H9 (cell line): ENCODE results near the gene BCL6B. TPM values are rescaled to one million over a fixed set of nuclear protein-coding genes. Genes with fewer than 3 reads are reported as not detected.

Source experiments
- DNase-seq: peaks from one replicate; pipeline ENCODE4 v3.0.0-alpha.2; 2017
- H2AFZ ChIP-seq: one replicate; pipeline ENCODE4 v1.6.1; 2013; ENCODE audit warnings: mild to moderate bottlenecking, low read length, control low read depth, moderate library complexity
- H2AK5ac ChIP-seq: 2 replicates; pipeline ENCODE4 v1.6.1; 2013; ENCODE audit warnings: low read length, control low read depth, mixed read lengths; ENCODE audit not compliant: insufficient read length
- H2BK120ac ChIP-seq: one replicate; pipeline ENCODE4 v1.6.1; 2013; ENCODE audit warnings: low read depth, mild to moderate bottlenecking, low read length, control low read depth, inconsistent platforms; ENCODE audit not compliant: poor library complexity, severe bottlenecking
- H2BK12ac ChIP-seq: 2 replicates; pipeline ENCODE4 v1.6.1; 2013; ENCODE audit warnings: low read length, control low read depth, mixed read lengths, low read depth; ENCODE audit not compliant: insufficient read length
- H2BK15ac ChIP-seq: 2 replicates; pipeline ENCODE4 v1.6.1; 2013; ENCODE audit warnings: low read depth, low read length, control low read depth
- H2BK20ac ChIP-seq: one replicate; pipeline ENCODE4 v1.6.1; 2013; ENCODE audit warnings: low read depth, mild to moderate bottlenecking, low read length, control low read depth, inconsistent platforms; ENCODE audit not compliant: poor library complexity, severe bottlenecking
- H2BK5ac ChIP-seq: 2 replicates; pipeline ENCODE4 v1.6.1; 2013; ENCODE audit warnings: low read length, control low read depth, mixed read lengths; ENCODE audit not compliant: insufficient read length
- H3K14ac ChIP-seq: 2 replicates; pipeline ENCODE4 v1.6.1; 2013; ENCODE audit warnings: low read length, control low read depth; ENCODE audit not compliant: insufficient read depth
- H3K18ac ChIP-seq: 2 replicates; pipeline ENCODE4 v1.6.1; 2013; ENCODE audit warnings: low read depth, mild to moderate bottlenecking, mixed read lengths, low read length, control low read depth; ENCODE audit not compliant: insufficient read length
- H3K23ac ChIP-seq: 2 replicates; pipeline ENCODE4 v1.6.1; 2013; ENCODE audit warnings: low read length, control low read depth, mixed read lengths, low read depth; ENCODE audit not compliant: insufficient read length
- H3K23me2 ChIP-seq: 2 replicates; pipeline ENCODE4 v1.6.1; 2013; ENCODE audit warnings: low read depth, mild to moderate bottlenecking, mixed read lengths, low read length, control low read depth; ENCODE audit not compliant: insufficient read length, poor library complexity, severe bottlenecking
- H3K27ac ChIP-seq: 2 replicates; pipeline ENCODE4 v1.5.1; 2013; ENCODE audit warnings: low read length, control low read depth, mixed read lengths, low read depth; ENCODE audit not compliant: insufficient read length
- H3K27me3 ChIP-seq: 2 replicates; pipeline ENCODE4 v1.6.1; 2013; ENCODE audit warnings: low read length, control low read depth, inconsistent platforms; ENCODE audit not compliant: insufficient read depth
- H3K4ac ChIP-seq: 2 replicates; pipeline ENCODE4 v1.6.1; 2013; ENCODE audit warnings: low read depth, mild to moderate bottlenecking, control low read depth, inconsistent platforms, low read length, moderate library complexity
- H3K4me1 ChIP-seq: 2 replicates; pipeline ENCODE4 v1.6.1; 2013; ENCODE audit warnings: low read length, control low read depth, inconsistent platforms; ENCODE audit not compliant: insufficient read depth
- H3K4me2 ChIP-seq: 2 replicates; pipeline ENCODE4 v1.6.1; 2013; ENCODE audit warnings: low read length, control low read depth, mixed read lengths; ENCODE audit not compliant: insufficient read length, insufficient read depth
- H3K56ac ChIP-seq: 2 replicates; pipeline ENCODE4 v1.6.1; 2013; ENCODE audit warnings: low read depth, mild to moderate bottlenecking, mixed read lengths, low read length, control low read depth; ENCODE audit not compliant: insufficient read length
- H3K79me1 ChIP-seq: 2 replicates; pipeline ENCODE4 v1.6.1; 2013; ENCODE audit warnings: low read depth, mild to moderate bottlenecking, moderate library complexity, low read length, control low read depth, inconsistent platforms; ENCODE audit not compliant: insufficient read depth, poor library complexity, severe bottlenecking
- H3K79me2 ChIP-seq: 2 replicates; pipeline ENCODE4 v1.6.1; 2013; ENCODE audit warnings: low read length, control low read depth, inconsistent platforms; ENCODE audit not compliant: insufficient read depth
- H3K9ac ChIP-seq: 2 replicates; pipeline ENCODE4 v1.6.1; 2013; ENCODE audit warnings: low read length, control low read depth, mixed read lengths; ENCODE audit not compliant: insufficient read length; ENCODE audit errors: extremely low read depth
- H3K9me3 ChIP-seq: one replicate; pipeline ENCODE4 v1.6.1; 2013; ENCODE audit warnings: low read depth, low read length, inconsistent platforms; ENCODE audit not compliant: control insufficient read depth
- H3T11ph ChIP-seq: one replicate; pipeline ENCODE4 v1.6.1; 2013; ENCODE audit warnings: mild to moderate bottlenecking, low read length, control low read depth, inconsistent platforms
- H4K20me1 ChIP-seq: one replicate; pipeline ENCODE4 v1.6.1; 2013; ENCODE audit not compliant: control insufficient read depth, insufficient read length, insufficient read depth
- H4K5ac ChIP-seq: 2 replicates; pipeline ENCODE4 v1.6.1; 2013; ENCODE audit warnings: low read depth, mild to moderate bottlenecking, mixed read lengths, low read length, control low read depth; ENCODE audit not compliant: insufficient read length
- H4K8ac ChIP-seq: replicated peaks from 2 replicates; pipeline ENCODE4 v1.6.1; 2013; ENCODE audit warnings: low read length, control low read depth, mixed read lengths, low read depth; ENCODE audit not compliant: insufficient read length
- H4K91ac ChIP-seq: 2 replicates; pipeline ENCODE4 v1.6.1; 2013; ENCODE audit warnings: low read depth, mild to moderate bottlenecking, moderate library complexity, mixed read lengths, low read length, control low read depth; ENCODE audit not compliant: insufficient read length
- H3K27ac Mint-ChIP-seq, 3 experiments: 2 replicates in 2 of 3; 3 replicates in 1 of 3; pipeline ENCODE4 v1.8.0; 2020 to 2021; ENCODE audit warnings: mixed read lengths in 3 of 3, mild to moderate bottlenecking in 1 of 3, moderate library complexity in 1 of 3
- H3K27me3 Mint-ChIP-seq: 2 replicates; pipeline ENCODE4 v1.8.0; 2021; ENCODE audit warnings: low read depth, mild to moderate bottlenecking, moderate library complexity, mixed read lengths
- H3K36me3 Mint-ChIP-seq, 3 experiments: 2 replicates in 2 of 3; 3 replicates in 1 of 3; pipeline ENCODE4 v1.8.0; 2020 to 2021; ENCODE audit warnings: low read depth in 3 of 3, mixed read lengths in 3 of 3; ENCODE audit not compliant: insufficient read depth in 1 of 3
- H3K4me1 Mint-ChIP-seq, 2 experiments: 2 replicates each; pipeline ENCODE4 v1.8.0; 2020; ENCODE audit warnings: mixed read lengths in 2 of 2
- H3K4me3 Mint-ChIP-seq, 2 experiments: 2 replicates in 1 of 2; 3 replicates in 1 of 2; pipeline ENCODE4 v1.8.0; 2020 to 2021; ENCODE audit warnings: mild to moderate bottlenecking in 2 of 2, mixed read lengths in 2 of 2, moderate library complexity in 1 of 2
- H3K9me3 Mint-ChIP-seq, 2 experiments: 2 replicates in 1 of 2; 3 replicates in 1 of 2; pipeline ENCODE4 v1.8.0; 2020; ENCODE audit warnings: mild to moderate bottlenecking in 2 of 2, mixed read lengths in 2 of 2, moderate library complexity in 1 of 2
- WGBS: extraction: QIAGEN DNeasy Blood & Tissue Kit; methylation state at CpG from one replicate; pipeline ENCODE4 v1.1.7; 2013; ENCODE audit warnings: missing lambda C conversion rate, low lambda C conversion rate, mixed read lengths; ENCODE audit not compliant: insufficient read length; ENCODE audit errors: extremely low coverage; 5-methylcytosine and 5-hydroxymethylcytosine counted together
- total RNA-seq: library from RNA; stranded (reverse); gene quantifications from 2 replicates; pipeline ENCODE4 v1.2.1, GENCODE V29; 2021
- TF ChIP-seq, protein P1 (sequence below): fragments of 200-600 bp; sonication (generic); conservative IDR thresholded peaks from 3 replicates; pipeline ENCODE4 v1.8.0; 2021; ENCODE audit warnings: antibody characterized with exemption, mild to moderate bottlenecking

BCL6B gene
- total RNA-seq, 1 experiment from 2014 or later, result 3.3 TPM

DNA sequence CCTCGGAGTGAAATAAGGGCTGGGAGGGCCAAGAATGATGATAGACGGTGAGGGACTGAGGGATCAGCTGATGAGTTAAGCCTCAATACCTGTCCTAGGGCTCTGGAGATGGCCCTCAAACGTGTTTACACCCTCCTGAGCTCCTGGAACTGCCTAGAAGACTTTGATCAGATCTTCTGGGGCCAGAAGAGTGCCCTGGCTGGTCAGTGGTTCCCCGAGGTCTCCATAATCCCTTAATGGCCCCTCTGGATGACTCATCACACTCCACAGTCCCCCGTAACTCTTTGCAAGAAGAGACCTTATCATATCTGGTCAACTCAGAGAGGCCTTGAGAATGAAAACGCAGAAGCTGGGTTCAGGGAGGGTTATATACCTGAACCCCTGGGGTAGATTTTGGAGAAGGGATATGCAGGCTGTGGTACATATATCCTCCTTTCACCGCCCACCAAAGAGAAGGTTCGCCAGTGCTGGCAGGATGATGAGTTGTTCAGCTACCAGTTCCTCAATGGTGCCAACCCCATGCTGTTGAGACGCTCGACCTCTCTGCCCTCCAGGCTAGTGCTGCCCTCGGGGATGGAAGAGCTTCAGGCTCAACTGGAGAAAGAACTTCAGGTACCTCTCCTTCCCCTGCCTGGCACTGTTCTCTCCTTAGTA is 23.9 kb upstream of the BCL6B start:
- Histone ChIP-seq H2AFZ (no peak overlapping the region), H2AK5ac (no peak overlapping the region), H3K23me2 (peaks cover 8% of the 10 kb centered on the region), H3K9ac (no peak overlapping the region), H3K4me1 (no peaks in the 10 kb centered on the region), H3K27me3 (peaks cover 2% of the 10 kb centered on the region; the same call in 1 of the 2 replicates), H2BK120ac (no peak overlapping the region), H3K9me3 (no peaks in the 10 kb centered on the region), H3K14ac (no peak overlapping the region), H4K20me1 (no peaks in the 10 kb centered on the region), H3K27ac (no peak overlapping the region), H3K79me2 (no peaks in the 10 kb centered on the region), H3K18ac (no peak overlapping the region), H3T11ph (no peak overlapping the region), H3K79me1 (no peaks in the 10 kb centered on the region), H2BK20ac (no peak overlapping the region), H3K4ac (no peak overlapping the region), H2BK5ac (no peak overlapping the region), H2BK15ac (no peak overlapping the region), H4K5ac (no peak overlapping the region), H4K8ac (no peak overlapping the region), H2BK12ac (no peak overlapping the region), H4K91ac (no peak overlapping the region), H3K4me2 (no peak overlapping the region), H3K23ac (no peak overlapping the region), H3K56ac (no peak overlapping the region)
- H3K27me3 Mint-ChIP-seq, result peaks cover 29% of the 10 kb centered on the region
- no peaks in the 10 kb centered on the region for H3K9me3 Mint-ChIP-seq
- WGBS, result no CpG with 5 or more reads among the region's 11 CpGs
- peaks cover 2 to 4% of the 10 kb centered on the region in 2 experiments; a peak in 3 of 4 replicates for H3K4me1 Mint-ChIP-seq
- H3K36me3 Mint-ChIP-seq, result peaks cover 15 to 52% (median 24%) of the 10 kb centered on the region in 3 experiments; a peak in 6 of 7 replicates
- H3K4me3 Mint-ChIP-seq, result no peak overlapping the region
- no peak for DNase-seq
- TF ChIP-seq, protein P1, sequence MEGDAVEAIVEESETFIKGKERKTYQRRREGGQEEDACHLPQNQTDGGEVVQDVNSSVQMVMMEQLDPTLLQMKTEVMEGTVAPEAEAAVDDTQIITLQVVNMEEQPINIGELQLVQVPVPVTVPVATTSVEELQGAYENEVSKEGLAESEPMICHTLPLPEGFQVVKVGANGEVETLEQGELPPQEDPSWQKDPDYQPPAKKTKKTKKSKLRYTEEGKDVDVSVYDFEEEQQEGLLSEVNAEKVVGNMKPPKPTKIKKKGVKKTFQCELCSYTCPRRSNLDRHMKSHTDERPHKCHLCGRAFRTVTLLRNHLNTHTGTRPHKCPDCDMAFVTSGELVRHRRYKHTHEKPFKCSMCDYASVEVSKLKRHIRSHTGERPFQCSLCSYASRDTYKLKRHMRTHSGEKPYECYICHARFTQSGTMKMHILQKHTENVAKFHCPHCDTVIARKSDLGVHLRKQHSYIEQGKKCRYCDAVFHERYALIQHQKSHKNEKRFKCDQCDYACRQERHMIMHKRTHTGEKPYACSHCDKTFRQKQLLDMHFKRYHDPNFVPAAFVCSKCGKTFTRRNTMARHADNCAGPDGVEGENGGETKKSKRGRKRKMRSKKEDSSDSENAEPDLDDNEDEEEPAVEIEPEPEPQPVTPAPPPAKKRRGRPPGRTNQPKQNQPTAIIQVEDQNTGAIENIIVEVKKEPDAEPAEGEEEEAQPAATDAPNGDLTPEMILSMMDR, result no peak
- peak overlapping the region in 1 of 3 experiments; percentile 33; a peak in 1 of 7 replicates for H3K27ac Mint-ChIP-seq
